Caco-2 (cell line): ENCODE data around the gene ADAMTS3. TPM values are rescaled to one million over a fixed set of nuclear protein-coding genes. Genes with fewer than 3 reads are reported as not detected.

Source experiments
- BruUV-seq: library from RNA; stranded (reverse); fragments of 400-500 nt; replicated peaks from 2 replicates; lab custom pipeline; 2021; lab: Mats Ljungman, UMichigan
- CTCF ChIA-PET: fragments of 300-600 bp; sonication (Branson Sonifier 250); formaldehyde crosslinking; loops from one replicate; lab custom pipeline; 2022; ENCODE audit warnings: antibody characterized with exemption; lab: Charles Lee
- POLR2A ChIA-PET: fragments of 300-600 bp; sonication (Branson Sonifier 250); formaldehyde crosslinking; loops from one replicate; lab custom pipeline; 2022; ENCODE audit warnings: antibody characterized with exemption; lab: Charles Lee
- DNase-seq, 2 experiments: peaks; one replicate each; pipeline versions ENCODE4 v3.0.0 to v3.0.0-alpha.2; 2020 to 2022
- H3K27me3 ChIP-seq: replicated peaks from 2 replicates; pipeline ENCODE4 v1.6.0; 2011; ENCODE audit warnings: low read length; ENCODE audit not compliant: control insufficient read depth, insufficient read depth
- H3K36me3 ChIP-seq: 2 replicates; pipeline ENCODE4 v1.5.1; 2011; ENCODE audit warnings: low read length; ENCODE audit not compliant: control insufficient read depth, insufficient read depth
- H3K4me1 ChIP-seq: fragments of 250-450 bp; sonication (Bioruptor Pico); 2 replicates; pipeline ENCODE4 v1.5.1; 2020; ENCODE audit warnings: mild to moderate bottlenecking
- H3K4me3 ChIP-seq: 2 replicates; pipeline ENCODE4 v1.5.1; 2011; ENCODE audit warnings: low read depth, mild to moderate bottlenecking, control low read depth, low read length
- H3K9me3 ChIP-seq: fragments of 250-450 bp; sonication (Bioruptor Pico); 2 replicates; pipeline ENCODE4 v1.5.1; 2020; ENCODE audit warnings: mild to moderate bottlenecking, moderate library complexity
- H3K27ac Mint-ChIP-seq: one replicate; pipeline ENCODE4 v1.8.0; 2022; ENCODE audit warnings: mixed read lengths; ENCODE audit not compliant: unreplicated experiment
- H3K27me3 Mint-ChIP-seq: one replicate; pipeline ENCODE4 v1.8.0; 2022; ENCODE audit warnings: mixed read lengths; ENCODE audit not compliant: insufficient read depth, unreplicated experiment
- H3K36me3 Mint-ChIP-seq: one replicate; pipeline ENCODE4 v1.8.0; 2022; ENCODE audit warnings: mild to moderate bottlenecking, mixed read lengths; ENCODE audit not compliant: insufficient read depth, unreplicated experiment
- H3K4me1 Mint-ChIP-seq: one replicate; pipeline ENCODE4 v1.8.0; 2022; ENCODE audit warnings: low read depth, mixed read lengths; ENCODE audit not compliant: unreplicated experiment
- H3K4me3 Mint-ChIP-seq: one replicate; pipeline ENCODE4 v1.8.0; 2022; ENCODE audit warnings: mild to moderate bottlenecking, moderate library complexity, mixed read lengths; ENCODE audit not compliant: unreplicated experiment
- H3K9me3 Mint-ChIP-seq: one replicate; pipeline ENCODE4 v1.8.0; 2022; ENCODE audit warnings: mixed read lengths; ENCODE audit not compliant: unreplicated experiment
- intact Hi-C: fragments of 100-400 bp; cut with micrococcal nuclease; formaldehyde crosslinking; loops from one replicate; pipeline ENCODE4 v1.10.0; 2022; ENCODE audit not compliant: unreplicated experiment
- total RNA-seq: library from RNA; stranded (reverse); gene quantifications from 2 replicates; pipeline ENCODE4 v1.2.3, GENCODE V29; 2022
- TF ChIP-seq, protein P1 (sequence below), 2 experiments: fragments of 200-600 bp in 1 of 2; IDR thresholded peaks; 1 replicate in 1 of 2; 2 replicates in 1 of 2; pipeline versions ENCODE4 v1.5.1 to v1.8.0; 2011 to 2022; ENCODE audit warnings: antibody characterized with exemption in 1 of 2, control low read depth in 1 of 2, inconsistent platforms in 1 of 2, low read depth in 1 of 2, low read length in 1 of 2, mild to moderate bottlenecking in 1 of 2, moderate library complexity in 1 of 2; ENCODE audit not compliant: insufficient read depth in 1 of 2, severe bottlenecking in 1 of 2, unreplicated experiment in 1 of 2

The ADAMTS3 gene
- total RNA-seq, 1 experiment from 2014 or later, result not detected

- TF ChIP-seq, protein P1, sequence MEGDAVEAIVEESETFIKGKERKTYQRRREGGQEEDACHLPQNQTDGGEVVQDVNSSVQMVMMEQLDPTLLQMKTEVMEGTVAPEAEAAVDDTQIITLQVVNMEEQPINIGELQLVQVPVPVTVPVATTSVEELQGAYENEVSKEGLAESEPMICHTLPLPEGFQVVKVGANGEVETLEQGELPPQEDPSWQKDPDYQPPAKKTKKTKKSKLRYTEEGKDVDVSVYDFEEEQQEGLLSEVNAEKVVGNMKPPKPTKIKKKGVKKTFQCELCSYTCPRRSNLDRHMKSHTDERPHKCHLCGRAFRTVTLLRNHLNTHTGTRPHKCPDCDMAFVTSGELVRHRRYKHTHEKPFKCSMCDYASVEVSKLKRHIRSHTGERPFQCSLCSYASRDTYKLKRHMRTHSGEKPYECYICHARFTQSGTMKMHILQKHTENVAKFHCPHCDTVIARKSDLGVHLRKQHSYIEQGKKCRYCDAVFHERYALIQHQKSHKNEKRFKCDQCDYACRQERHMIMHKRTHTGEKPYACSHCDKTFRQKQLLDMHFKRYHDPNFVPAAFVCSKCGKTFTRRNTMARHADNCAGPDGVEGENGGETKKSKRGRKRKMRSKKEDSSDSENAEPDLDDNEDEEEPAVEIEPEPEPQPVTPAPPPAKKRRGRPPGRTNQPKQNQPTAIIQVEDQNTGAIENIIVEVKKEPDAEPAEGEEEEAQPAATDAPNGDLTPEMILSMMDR (IDR thresholded peaks at IDR 0.05; ENCODE audit: insufficient read depth in 1 of 2, low read depth in 1 of 2, low read length in 1 of 2, severe bottlenecking in 1 of 2, unreplicated experiment in 1 of 2), result no peak
- Histone ChIP-seq H3K4me1 (no peaks in the 10 kb centered on the region), H3K9me3 (no peaks in the 10 kb centered on the region), H3K4me3 (no peak overlapping the region), H3K27me3 (no peaks in the 10 kb centered on the region), H3K36me3 (no peaks in the 10 kb centered on the region)
- Mint-ChIP-seq H3K9me3 (no peaks in the 10 kb centered on the region), H3K4me1 (no peaks in the 10 kb centered on the region), H3K27ac (no peak overlapping the region), H3K27me3 (peaks cover 5% of the 10 kb centered on the region), H3K4me3 (no peak overlapping the region), H3K36me3 (no peaks in the 10 kb centered on the region)
- no TSS peak for BruUV-seq
- ChIA-PET CTCF (no interaction called here), POLR2A (no interaction called here)
- intact Hi-C loops, result no loop called here
- no peak for DNase-seq
These were observed 150.6 kb downstream of the ADAMTS3 start for GRCh38 chr4:72418458-72418857.

- H3K9me3 ChIP-seq, result no peaks in the 10 kb centered on the region
- POLR2A ChIA-PET, result no interaction called here
- H3K4me1 ChIP-seq, result no peaks in the 10 kb centered on the region
- DNase-seq, result no peak
- Mint-ChIP-seq H3K4me3 (no peak overlapping the region), H3K36me3 (no peaks in the 10 kb centered on the region), H3K9me3 (no peaks in the 10 kb centered on the region), H3K27ac (no peak overlapping the region), H3K4me1 (no peaks in the 10 kb centered on the region), H3K27me3 (no peaks in the 10 kb centered on the region)
- TF ChIP-seq, protein P1 (IDR thresholded peaks at IDR 0.05; ENCODE audit: insufficient read depth in 1 of 2, low read depth in 1 of 2, low read length in 1 of 2, severe bottlenecking in 1 of 2, unreplicated experiment in 1 of 2), result no peak
- intact Hi-C loops, result no loop called here
- no peak overlapping the region for H3K4me3 ChIP-seq
- no peaks in the 10 kb centered on the region for H3K36me3 ChIP-seq
- CTCF ChIA-PET, result no interaction called here
- H3K27me3 ChIP-seq, result no peaks in the 10 kb centered on the region
- no TSS peak for BruUV-seq
These were observed 158.9 kb downstream of the ADAMTS3 start for GRCh38 chr4:72410158-72410557.

- no peaks in the 10 kb centered on the region for H3K9me3 ChIP-seq
- POLR2A ChIA-PET, result no interaction called here
- Mint-ChIP-seq H3K4me1 (no peaks in the 10 kb centered on the region), H3K4me3 (no peak overlapping the region), H3K27me3 (no peaks in the 10 kb centered on the region), H3K36me3 (no peaks in the 10 kb centered on the region), H3K9me3 (no peaks in the 10 kb centered on the region), H3K27ac (no peak overlapping the region)
- no peaks in the 10 kb centered on the region for H3K27me3 ChIP-seq
- BruUV-seq, result no TSS peak
- no peak overlapping the region for H3K4me3 ChIP-seq
- intact Hi-C loops, result no loop called here
- H3K36me3 ChIP-seq, result no peaks in the 10 kb centered on the region
- H3K4me1 ChIP-seq, result no peaks in the 10 kb centered on the region
- DNase-seq, result no peak
- CTCF ChIA-PET, result no interaction called here
- TF ChIP-seq, protein P1 (IDR thresholded peaks at IDR 0.05; ENCODE audit: insufficient read depth in 1 of 2, low read depth in 1 of 2, low read length in 1 of 2, severe bottlenecking in 1 of 2, unreplicated experiment in 1 of 2), result no peak
These were observed 160.5 kb downstream of the ADAMTS3 start for GRCh38 chr4:72408568-72408967.
